Measurements from ENCODE around the gene ATXN10. TPM values are rescaled to one million over a fixed set of nuclear protein-coding genes. Genes with fewer than 3 reads are reported as not detected.

Gene ATXN10
- total RNA-seq, 1 experiment from 2014 or later = 135 TPM

- no peak for TF ChIP-seq ELF1 (IDR thresholded peaks at IDR 0.05; ENCODE audit: borderline replicate concordance, low read depth)
- TF ChIP-seq ZFX (IDR thresholded peaks at IDR 0.05) = no peak
- TF ChIP-seq YY1 (IDR thresholded peaks at IDR 0.05; ENCODE audit: extremely low read depth, insufficient replicate concordance, low read depth, low read length) = no peak
- TF ChIP-seq SP1 (IDR thresholded peaks at IDR 0.05; ENCODE audit: low read depth) = no peak
- TF ChIP-seq ZNF274 (IDR thresholded peaks at IDR 0.05; ENCODE audit: low read depth, low read length) = no peak
- TF ChIP-seq SIN3A (IDR thresholded peaks at IDR 0.05; ENCODE audit: low read depth) = no peak
- no peak for TF ChIP-seq EZH2 (IDR thresholded peaks at IDR 0.05)
- no peak for TF ChIP-seq CEBPB (IDR thresholded peaks at IDR 0.05; ENCODE audit: low read depth)
- no peak for TF ChIP-seq FOSL1 (IDR thresholded peaks at IDR 0.05; ENCODE audit: low read depth)
- no peak for TF ChIP-seq POLR2A (IDR thresholded peaks at IDR 0.05; ENCODE audit: borderline replicate concordance, extremely low read depth, insufficient read depth, insufficient read length)
- no peak for TF ChIP-seq EGR1 (IDR thresholded peaks at IDR 0.05; ENCODE audit: low read depth)
Observed at GRCh38 chr22:45889539-45890350, 218.1 kb downstream of the ATXN10 start (continued).

- DNase-seq (ENCODE audit: low read depth, low spot score) = no peak
- H3K27ac ChIP-seq (ENCODE audit: low read depth, low read length) = no peak overlapping the region; the same call in 1 of the 2 replicates
- H3K9ac ChIP-seq (ENCODE audit: low read length) = no peak overlapping the region
- H3K9me2 ChIP-seq (ENCODE audit: insufficient read depth) = no peaks in the 10 kb centered on the region
- H3K4me3 ChIP-seq (replicated peaks in 1 of 2; ENCODE audit: low read depth in 1 of 2, low read length in 2 of 2) = no peak overlapping the region
- no peaks in the 10 kb centered on the region for H3K27me3 ChIP-seq (ENCODE audit: insufficient read depth, low read length)
- RAD21 ChIA-PET (ENCODE audit: low non-redundant PET in 1 of 2, low total read pairs in 2 of 2, uncharacterized antibody in 2 of 2, unreplicated experiment in 2 of 2) = no interaction called here
- intact Hi-C loops (cut with micrococcal nuclease) = no loop called here
- no peaks in the 10 kb centered on the region for H3K36me3 ChIP-seq (ENCODE audit: control insufficient read depth in 1 of 2, insufficient read depth in 2 of 2, low read length in 2 of 2)
- H3K4me1 ChIP-seq (ENCODE audit: control insufficient read depth in 1 of 2, insufficient read depth in 2 of 2, low read length in 2 of 2) = peaks cover 0 to 10% of the 10 kb centered on the region in 2 experiments; a peak in 1 of 4 replicates
- no peak overlapping the region for H3K4me2 ChIP-seq (ENCODE audit: low read length)
- no peaks in the 10 kb centered on the region for H3K79me2 ChIP-seq (ENCODE audit: insufficient read depth, low read length)
- ATAC-seq = no peak
- POLR2A ChIA-PET = no interaction called here
- H4K20me1 ChIP-seq (ENCODE audit: insufficient read depth) = no peaks in the 10 kb centered on the region
- H2AFZ ChIP-seq (ENCODE audit: low read depth, low read length, poor library complexity, severe bottlenecking) = no peak overlapping the region
- CTCF ChIA-PET = no interaction called here
- BruUV-seq (replicated peaks) = no TSS peak
- H3K9me3 ChIP-seq (ENCODE audit: control insufficient read depth in 1 of 2, insufficient read depth in 1 of 2, low read depth in 1 of 2, low read length in 2 of 2) = no peaks in the 10 kb centered on the region
- TF ChIP-seq YY1 (IDR thresholded peaks at IDR 0.05; ENCODE audit: extremely low read depth, insufficient replicate concordance, low read depth, low read length) (no peak), JUND (IDR thresholded peaks at IDR 0.05) (no peak), CEBPB (IDR thresholded peaks at IDR 0.05; ENCODE audit: low read depth) (no peak), POLR2AphosphoS5 (IDR thresholded peaks at IDR 0.05; ENCODE audit: low read depth, low read length) (no peak), EZH2phosphoT487 (IDR thresholded peaks at IDR 0.05; ENCODE audit: borderline replicate concordance) (no peak), SRF (IDR thresholded peaks at IDR 0.05; ENCODE audit: low read depth) (no peak), RAD21 (IDR thresholded peaks at IDR 0.05; ENCODE audit: low read depth) (no peak), EZH2 (IDR thresholded peaks at IDR 0.05) (no peak), ZFX (IDR thresholded peaks at IDR 0.05) (no peak), SP1 (IDR thresholded peaks at IDR 0.05; ENCODE audit: low read depth) (no peak), ZNF274 (IDR thresholded peaks at IDR 0.05; ENCODE audit: low read depth, low read length) (no peak), SIN3A (IDR thresholded peaks at IDR 0.05; ENCODE audit: low read depth) (no peak), EGR1 (IDR thresholded peaks at IDR 0.05; ENCODE audit: low read depth) (no peak)
- TF ChIP-seq, protein P1, sequence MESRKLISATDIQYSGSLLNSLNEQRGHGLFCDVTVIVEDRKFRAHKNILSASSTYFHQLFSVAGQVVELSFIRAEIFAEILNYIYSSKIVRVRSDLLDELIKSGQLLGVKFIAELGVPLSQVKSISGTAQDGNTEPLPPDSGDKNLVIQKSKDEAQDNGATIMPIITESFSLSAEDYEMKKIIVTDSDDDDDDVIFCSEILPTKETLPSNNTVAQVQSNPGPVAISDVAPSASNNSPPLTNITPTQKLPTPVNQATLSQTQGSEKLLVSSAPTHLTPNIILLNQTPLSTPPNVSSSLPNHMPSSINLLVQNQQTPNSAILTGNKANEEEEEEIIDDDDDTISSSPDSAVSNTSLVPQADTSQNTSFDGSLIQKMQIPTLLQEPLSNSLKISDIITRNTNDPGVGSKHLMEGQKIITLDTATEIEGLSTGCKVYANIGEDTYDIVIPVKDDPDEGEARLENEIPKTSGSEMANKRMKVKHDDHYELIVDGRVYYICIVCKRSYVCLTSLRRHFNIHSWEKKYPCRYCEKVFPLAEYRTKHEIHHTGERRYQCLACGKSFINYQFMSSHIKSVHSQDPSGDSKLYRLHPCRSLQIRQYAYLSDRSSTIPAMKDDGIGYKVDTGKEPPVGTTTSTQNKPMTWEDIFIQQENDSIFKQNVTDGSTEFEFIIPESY (IDR thresholded peaks at IDR 0.05; ENCODE audit: extremely low read depth, insufficient replicate concordance, low read length) = no peak
- TF ChIP-seq, protein P2, sequence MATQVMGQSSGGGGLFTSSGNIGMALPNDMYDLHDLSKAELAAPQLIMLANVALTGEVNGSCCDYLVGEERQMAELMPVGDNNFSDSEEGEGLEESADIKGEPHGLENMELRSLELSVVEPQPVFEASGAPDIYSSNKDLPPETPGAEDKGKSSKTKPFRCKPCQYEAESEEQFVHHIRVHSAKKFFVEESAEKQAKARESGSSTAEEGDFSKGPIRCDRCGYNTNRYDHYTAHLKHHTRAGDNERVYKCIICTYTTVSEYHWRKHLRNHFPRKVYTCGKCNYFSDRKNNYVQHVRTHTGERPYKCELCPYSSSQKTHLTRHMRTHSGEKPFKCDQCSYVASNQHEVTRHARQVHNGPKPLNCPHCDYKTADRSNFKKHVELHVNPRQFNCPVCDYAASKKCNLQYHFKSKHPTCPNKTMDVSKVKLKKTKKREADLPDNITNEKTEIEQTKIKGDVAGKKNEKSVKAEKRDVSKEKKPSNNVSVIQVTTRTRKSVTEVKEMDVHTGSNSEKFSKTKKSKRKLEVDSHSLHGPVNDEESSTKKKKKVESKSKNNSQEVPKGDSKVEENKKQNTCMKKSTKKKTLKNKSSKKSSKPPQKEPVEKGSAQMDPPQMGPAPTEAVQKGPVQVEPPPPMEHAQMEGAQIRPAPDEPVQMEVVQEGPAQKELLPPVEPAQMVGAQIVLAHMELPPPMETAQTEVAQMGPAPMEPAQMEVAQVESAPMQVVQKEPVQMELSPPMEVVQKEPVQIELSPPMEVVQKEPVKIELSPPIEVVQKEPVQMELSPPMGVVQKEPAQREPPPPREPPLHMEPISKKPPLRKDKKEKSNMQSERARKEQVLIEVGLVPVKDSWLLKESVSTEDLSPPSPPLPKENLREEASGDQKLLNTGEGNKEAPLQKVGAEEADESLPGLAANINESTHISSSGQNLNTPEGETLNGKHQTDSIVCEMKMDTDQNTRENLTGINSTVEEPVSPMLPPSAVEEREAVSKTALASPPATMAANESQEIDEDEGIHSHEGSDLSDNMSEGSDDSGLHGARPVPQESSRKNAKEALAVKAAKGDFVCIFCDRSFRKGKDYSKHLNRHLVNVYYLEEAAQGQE (IDR thresholded peaks at IDR 0.05; ENCODE audit: low read depth) = no peak
Observed at GRCh38 chr22:45890351-45890635, 218.7 kb downstream of the ATXN10 start.
